HepG2 (cell line): Measurements from ENCODE around the gene GART. TPM values are rescaled to one million over a fixed set of nuclear protein-coding genes. Genes with fewer than 3 reads are reported as not detected.

Experiments used
- ATAC-seq: fragments of 200-7000 bp; cut with Tn5 transposase; 3 replicates; pipeline ENCODE4 v1.9.1; 2020; ENCODE audit warnings: mild to moderate bottlenecking, moderate library complexity
- BruUV-seq: library from RNA; stranded (reverse); fragments of 400-500 nt; replicated peaks from 2 replicates; lab custom pipeline; 2021; lab: Mats Ljungman, UMichigan
- CTCF ChIA-PET: fragments of 300-600 bp; formaldehyde crosslinking; extraction: SDS; loops from one replicate; lab custom pipeline; 2021; ENCODE audit warnings: low total read pairs, inconsistent platforms, low intra/inter-chr PET ratio; lab: Yijun Ruan, JAX
- POLR2A ChIA-PET: fragments of 350-600 bp; sonication (Branson Sonifier 250); formaldehyde crosslinking; loops from one replicate; lab custom pipeline; 2020; ENCODE audit warnings: antibody characterized with exemption, inconsistent platforms; lab: Yijun Ruan, JAX
- DNase-seq: peaks from one replicate; pipeline ENCODE4 v3.0.0-alpha.2; 2015; ENCODE audit warnings: low spot score
- FAIRE-seq: peaks from 3 replicates; lab custom pipeline; 2011; peaks lifted over from hg19 to GRCh38; lab: Jason Lieb, UNC
- H2AFZ ChIP-seq: one replicate; pipeline ENCODE4 v1.6.1; 2011; ENCODE audit warnings: low read length, inconsistent platforms
- H3K27ac ChIP-seq: fragments of 300-600 bp; 3 replicates; pipeline ENCODE4 v1.8.0; 2011; ENCODE audit warnings: mixed run types, mild to moderate bottlenecking, mixed read lengths, low read length, inconsistent platforms; ENCODE audit not compliant: insufficient read depth; ENCODE audit errors: extremely low read length
- H3K27me3 ChIP-seq, 2 experiments: fragments of 200-600 bp in 1 of 2; 2 replicates in 1 of 2; 3 replicates in 1 of 2; pipeline versions ENCODE4 v1.6.0 to v1.8.0; 2011; ENCODE audit warnings: low read length in 2 of 2, mild to moderate bottlenecking in 2 of 2, moderate library complexity in 2 of 2, inconsistent platforms in 1 of 2; ENCODE audit not compliant: insufficient read depth in 2 of 2, control insufficient read depth in 1 of 2
- H3K36me3 ChIP-seq, 2 experiments: fragments of 200-600 bp in 1 of 2; replicated peaks in 1 of 2; 2 replicates in 1 of 2; 3 replicates in 1 of 2; pipeline versions ENCODE4 v1.5.1 to v1.8.0; 2011; ENCODE audit warnings: low read length in 2 of 2, inconsistent platforms in 1 of 2; ENCODE audit not compliant: insufficient read depth in 2 of 2, control insufficient read depth in 1 of 2
- H3K4me1 ChIP-seq: 2 replicates; pipeline ENCODE4 v1.5.1; 2012; ENCODE audit warnings: low read length, inconsistent platforms; ENCODE audit not compliant: insufficient read depth
- H3K4me2 ChIP-seq: 2 replicates; pipeline ENCODE4 v1.6.0; 2011; ENCODE audit warnings: low read depth, low read length, inconsistent platforms
- H3K4me3 ChIP-seq, 3 experiments: fragments of 200-600 bp in 1 of 3; sonication (generic), shearing (Covaris generic) in 1 of 3; replicated peaks in 1 of 3; 2 replicates each; pipeline ENCODE4 v1.5.1; 2011 to 2016; ENCODE audit warnings: low read length in 3 of 3, inconsistent platforms in 2 of 3, low read depth in 2 of 3, mild to moderate bottlenecking in 2 of 3, control low read depth in 1 of 3, mixed read lengths in 1 of 3; ENCODE audit not compliant: insufficient read depth in 1 of 3
- H3K79me2 ChIP-seq: one replicate; pipeline ENCODE4 v1.6.1; 2011; ENCODE audit warnings: low read length, inconsistent platforms; ENCODE audit not compliant: insufficient read depth
- H3K9ac ChIP-seq: 2 replicates; pipeline ENCODE4 v1.6.0; 2011; ENCODE audit warnings: mild to moderate bottlenecking, low read depth, low read length, inconsistent platforms; ENCODE audit not compliant: insufficient read depth
- H3K9me3 ChIP-seq: 2 replicates; pipeline ENCODE4 v1.5.1; 2012; ENCODE audit warnings: mild to moderate bottlenecking, low read length
- H4K20me1 ChIP-seq: 2 replicates; pipeline ENCODE4 v1.6.0; 2011; ENCODE audit warnings: inconsistent platforms, mild to moderate bottlenecking, low read length, moderate library complexity; ENCODE audit not compliant: insufficient read depth
- ATF1 ChIP-seq: IDR thresholded peaks from 2 replicates; pipeline ENCODE4 v1.6.1; 2016; ENCODE audit warnings: mild to moderate bottlenecking, control low read depth
- CEBPB ChIP-seq: IDR thresholded peaks from 2 replicates; pipeline ENCODE4 v1.6.1; 2011; ENCODE audit warnings: low read depth, low read length, improper control_type of control experiment, borderline replicate concordance
- FOSL1 ChIP-seq: sonication (generic); formaldehyde crosslinking; IDR thresholded peaks from 2 replicates; pipeline ENCODE4 v1.9.0; 2021; ENCODE audit warnings: missing genetic modification reagents, borderline replicate concordance
- FOXP1 ChIP-seq, 2 experiments: fragments of 450-650 bp in 1 of 2; IDR thresholded peaks; 2 replicates each; pipeline ENCODE4 v1.6.1; 2017 to 2018; ENCODE audit warnings: antibody characterized with exemption in 1 of 2
- IRX3 ChIP-seq: sonication (generic); formaldehyde crosslinking; IDR thresholded peaks from 2 replicates; pipeline ENCODE4 v1.8.1; 2023; ENCODE audit warnings: mild to moderate bottlenecking, low read depth, missing genetic modification reagents, borderline replicate concordance
- MTF2 ChIP-seq: sonication (generic); formaldehyde crosslinking; IDR thresholded peaks from 2 replicates; pipeline ENCODE4 v1.5.0; 2020; ENCODE audit warnings: missing genetic modification reagents, borderline replicate concordance
- SAP130 ChIP-seq: IDR thresholded peaks from 2 replicates; pipeline ENCODE4 v1.6.1; 2016; ENCODE audit warnings: low read depth
- TFDP2 ChIP-seq: sonication (generic); formaldehyde crosslinking; IDR thresholded peaks from 2 replicates; pipeline ENCODE4 v1.4.0; 2020; ENCODE audit warnings: missing genetic modification reagents
- ZFP36L1 ChIP-seq: sonication (generic); formaldehyde crosslinking; IDR thresholded peaks from 2 replicates; pipeline ENCODE4 v1.8.0; 2022; ENCODE audit warnings: mild to moderate bottlenecking, missing genetic modification reagents, moderate library complexity
- ZNF18 ChIP-seq: sonication (generic); formaldehyde crosslinking; IDR thresholded peaks from 2 replicates; pipeline ENCODE4 v1.8.0; 2022; ENCODE audit warnings: mild to moderate bottlenecking, missing genetic modification reagents; ENCODE audit not compliant: insufficient replicate concordance
- ZNF562 ChIP-seq: sonication (generic); formaldehyde crosslinking; IDR thresholded peaks from 2 replicates; pipeline ENCODE4 v1.8.0; 2022; ENCODE audit warnings: missing genetic modification reagents, borderline replicate concordance
- WGBS: methylation state at CpG from one replicate; pipeline ENCODE4 v1.1.6; 2017; ENCODE audit warnings: low lambda C conversion rate; 5-methylcytosine and 5-hydroxymethylcytosine counted together
- in situ Hi-C: cut with HindIII; loops from 2 replicates; pipeline ENCODE4 v1.10.0; 2017; ENCODE audit warnings: low pct_unique_long_range_greater_than_20kb; ENCODE audit not compliant: extremely low pct_ligation_motif_present
- intact Hi-C: fragments of 100-400 bp; cut with micrococcal nuclease; formaldehyde crosslinking; loops from one replicate; pipeline ENCODE4 v1.10.0; 2022; ENCODE audit not compliant: unreplicated experiment
- polyA plus RNA-seq, 8 experiments: library from polyadenylated mRNA; depleted of rRNA in 3 of 8; stranded (reverse) in 7 of 8; unstranded in 1 of 8; fragments of >200 nt; fragmentation: Illumina TruSeq in 4 of 8; extraction: Trizol in 4 of 8; gene quantifications; 2 replicates each; pipeline versions ENCODE4 v1.2.1 to v1.2.3, GENCODE V29; 2011 to 2016; ENCODE audit warnings: low read depth in 4 of 8, missing spikeins in 1 of 8, mixed read lengths in 1 of 8; ENCODE audit not compliant: insufficient read depth in 1 of 8
- total RNA-seq, 5 experiments: library from RNA; depleted of rRNA; stranded (reverse); fragments of >200 nt; fragmentation: Illumina TruSeq; extraction: Trizol; gene quantifications; 2 replicates each; pipeline ENCODE4 v1.2.3, GENCODE V29; 2016; ENCODE audit warnings: low read depth in 1 of 5
- TF ChIP-seq, protein P1 (sequence below): sonication (generic); formaldehyde crosslinking; IDR thresholded peaks from 2 replicates; pipeline ENCODE4 v1.8.1; 2023; ENCODE audit warnings: missing genetic modification reagents, mild to moderate bottlenecking, borderline replicate concordance

Gene GART
- total and polyA plus RNA-seq, 2 of the 13 experiments (the other 11 are each of a cell fraction or from before 2014, with no cell fraction given), result 17.9 to 109 TPM

DNA sequence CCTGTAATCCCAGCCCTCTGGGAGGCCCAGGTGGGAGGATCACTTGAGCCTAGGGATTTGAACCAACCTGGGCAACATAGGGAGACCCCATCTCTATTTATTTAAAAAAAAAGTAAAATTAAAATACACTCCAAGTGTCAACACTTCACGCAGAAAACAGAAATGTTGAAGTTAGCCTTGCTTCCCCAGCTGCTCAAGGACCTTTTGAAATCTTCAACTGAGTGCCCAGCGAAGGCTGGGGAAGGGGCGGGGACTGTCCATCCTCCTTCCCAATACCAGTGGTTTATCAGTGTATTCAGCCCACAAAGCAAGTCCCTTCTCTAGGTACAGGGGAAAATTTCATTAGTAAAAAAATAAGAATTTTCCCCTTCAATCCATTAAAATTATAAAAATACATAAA, 48.2 kb downstream of the GART start (continued):
- TF ChIP-seq ZFP36L1, result no peak
- no peak for TF ChIP-seq ATF1 (CRISPR knock-in tag)
- TF ChIP-seq ZNF18 (CRISPR knock-in tag), result no peak
- TF ChIP-seq, protein P1, sequence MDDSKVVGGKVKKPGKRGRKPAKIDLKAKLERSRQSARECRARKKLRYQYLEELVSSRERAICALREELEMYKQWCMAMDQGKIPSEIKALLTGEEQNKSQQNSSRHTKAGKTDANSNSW, result no peak
- TF ChIP-seq FOXP1 (IDR thresholded peaks at IDR 0.05), result no peak
- TF ChIP-seq FOXP1 (CRISPR knock-in tag; IDR thresholded peaks at IDR 0.05), result no peak
- no peak for TF ChIP-seq FOSL1 (CRISPR knock-in tag)
- no peak for TF ChIP-seq IRX3 (CRISPR knock-in tag)
- no peak for TF ChIP-seq MTF2
- TF ChIP-seq SAP130 (CRISPR knock-in tag), result no peak
- TF ChIP-seq TFDP2 (CRISPR knock-in tag), result no peak

GRCh38 chr21:33492571-33492970, 49.3 kb downstream of the GART start:
- CTCF ChIA-PET, result no interaction called here
- no peak overlapping the region for H3K9ac ChIP-seq
- H2AFZ ChIP-seq, result no peak overlapping the region
- H3K27me3 ChIP-seq, result no peaks in the 10 kb centered on the region; a peak in 1 of 5 replicates
- no peak for DNase-seq
- no peak for ATAC-seq
- no peaks in the 10 kb centered on the region for H4K20me1 ChIP-seq
- H3K4me2 ChIP-seq, result 0 out of 2 replicates have a peak overlapping the region, but pooled peaks have one; percentile 84
- H3K36me3 ChIP-seq, result no peaks in the 10 kb centered on the region
- WGBS, result 68% methylated on average over 2 of the region's 2 CpGs
- POLR2A ChIA-PET, result interaction anchor here (5.1 kb wide), 1 partner anchor 12 kb away, joined by 96 read pairs; the partner anchor contains the start of gene TMEM50B
- no TSS peak for BruUV-seq
- in situ Hi-C loops, result no loop called here
- no peak overlapping the region for H3K4me3 ChIP-seq
- H3K4me1 ChIP-seq, result peaks cover 30% of the 10 kb centered on the region
- FAIRE-seq, result no peak
- H3K79me2 ChIP-seq, result no peaks in the 10 kb centered on the region
- intact Hi-C loops, result no loop called here
- TF ChIP-seq CEBPB (0 out of 2 replicates have a peak, but pooled peaks have one; percentile 53), ZNF562 (no peak)
- no peak overlapping the region for H3K27ac ChIP-seq
- H3K9me3 ChIP-seq, result no peaks in the 10 kb centered on the region
